ENCODE results near the gene CATSPERE.

DNA sequence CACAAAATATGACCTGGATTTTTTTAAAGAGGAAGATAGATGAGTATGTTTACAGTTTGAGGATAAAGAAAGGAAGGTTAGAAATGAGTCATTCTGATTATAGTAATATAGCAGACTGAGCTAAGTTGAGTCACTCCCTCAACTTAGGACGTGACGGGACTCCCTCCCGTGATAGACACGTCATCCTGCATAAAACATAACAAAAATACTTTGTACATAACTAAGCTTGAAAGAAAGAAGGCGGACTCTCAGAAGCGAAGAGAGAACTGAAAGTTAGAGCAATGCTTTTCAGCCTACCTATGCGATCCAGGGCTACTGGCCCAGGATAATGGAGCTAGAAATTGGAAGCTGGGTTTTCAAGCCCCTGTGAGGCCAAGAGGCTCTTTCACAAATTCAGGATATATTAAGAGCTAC, 138.9 kb downstream of the CATSPERE start:
- TF ChIP-seq, protein P1, sequence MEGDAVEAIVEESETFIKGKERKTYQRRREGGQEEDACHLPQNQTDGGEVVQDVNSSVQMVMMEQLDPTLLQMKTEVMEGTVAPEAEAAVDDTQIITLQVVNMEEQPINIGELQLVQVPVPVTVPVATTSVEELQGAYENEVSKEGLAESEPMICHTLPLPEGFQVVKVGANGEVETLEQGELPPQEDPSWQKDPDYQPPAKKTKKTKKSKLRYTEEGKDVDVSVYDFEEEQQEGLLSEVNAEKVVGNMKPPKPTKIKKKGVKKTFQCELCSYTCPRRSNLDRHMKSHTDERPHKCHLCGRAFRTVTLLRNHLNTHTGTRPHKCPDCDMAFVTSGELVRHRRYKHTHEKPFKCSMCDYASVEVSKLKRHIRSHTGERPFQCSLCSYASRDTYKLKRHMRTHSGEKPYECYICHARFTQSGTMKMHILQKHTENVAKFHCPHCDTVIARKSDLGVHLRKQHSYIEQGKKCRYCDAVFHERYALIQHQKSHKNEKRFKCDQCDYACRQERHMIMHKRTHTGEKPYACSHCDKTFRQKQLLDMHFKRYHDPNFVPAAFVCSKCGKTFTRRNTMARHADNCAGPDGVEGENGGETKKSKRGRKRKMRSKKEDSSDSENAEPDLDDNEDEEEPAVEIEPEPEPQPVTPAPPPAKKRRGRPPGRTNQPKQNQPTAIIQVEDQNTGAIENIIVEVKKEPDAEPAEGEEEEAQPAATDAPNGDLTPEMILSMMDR (IDR thresholded peaks at IDR 0.05), result no peak
- no peak for TF ChIP-seq POLR2A (IDR thresholded peaks at IDR 0.05)
